Fibroblast of villous mesenchyme (primary cell): ENCODE data around the gene RASA3. TPM values are rescaled to one million over a fixed set of nuclear protein-coding genes. Genes with fewer than 3 reads are reported as not detected.

Source experiments
- DNase-seq: peaks from one replicate; pipeline ENCODE4 v3.0.0-alpha.2; 2010; ENCODE audit warnings: low read depth
- H3K4me3 ChIP-seq: 2 replicates; pipeline ENCODE4 v1.5.1; 2011; ENCODE audit warnings: low read depth, mild to moderate bottlenecking, low read length
- CTCF ChIP-seq: IDR thresholded peaks from 2 replicates; pipeline ENCODE4 v1.5.1; 2012; ENCODE audit warnings: low read depth, mild to moderate bottlenecking, low read length; ENCODE audit not compliant: insufficient read depth
- total RNA-seq: library from RNA; depleted of rRNA; stranded (reverse); fragments of >200 nt; gene quantifications from 2 replicates; pipeline ENCODE4 v1.2.3, GENCODE V29; 2012

RASA3 gene
- total RNA-seq, 1 donor = 34.1 TPM

DNA sequence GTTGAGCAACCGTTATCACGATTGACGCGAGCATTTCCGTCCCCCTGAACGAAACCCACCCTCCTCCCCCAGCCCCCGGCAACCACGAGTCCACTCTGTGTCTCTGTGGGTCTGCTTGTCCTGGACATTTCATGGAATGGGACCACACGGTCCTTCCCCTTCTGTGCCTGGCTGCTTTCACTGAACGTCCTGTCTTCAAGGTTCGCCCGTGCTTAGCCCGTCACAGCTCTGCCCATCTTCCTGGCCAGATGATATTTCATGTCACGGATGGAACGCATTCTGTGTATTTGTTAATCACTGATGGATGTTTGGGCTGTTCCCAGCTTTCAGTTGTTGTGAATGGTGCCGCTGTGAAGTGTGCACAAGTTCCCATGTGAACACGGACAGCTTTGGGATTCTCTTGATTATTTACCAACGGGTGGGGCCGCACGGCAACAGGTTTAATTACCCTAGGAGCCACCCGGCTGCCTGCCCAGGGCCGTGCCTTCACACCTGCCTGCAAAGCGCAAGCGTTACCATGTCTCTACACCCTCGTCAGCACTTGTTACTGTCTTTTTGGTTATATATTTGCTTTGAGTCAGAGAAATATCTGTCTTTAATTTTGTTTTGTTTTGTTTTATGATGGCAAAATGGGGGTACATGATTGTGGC, 42.5 kb downstream of the RASA3 start:
- no peak for DNase-seq
- no peak overlapping the region for H3K4me3 ChIP-seq
- TF ChIP-seq CTCF = no peak

DNA sequence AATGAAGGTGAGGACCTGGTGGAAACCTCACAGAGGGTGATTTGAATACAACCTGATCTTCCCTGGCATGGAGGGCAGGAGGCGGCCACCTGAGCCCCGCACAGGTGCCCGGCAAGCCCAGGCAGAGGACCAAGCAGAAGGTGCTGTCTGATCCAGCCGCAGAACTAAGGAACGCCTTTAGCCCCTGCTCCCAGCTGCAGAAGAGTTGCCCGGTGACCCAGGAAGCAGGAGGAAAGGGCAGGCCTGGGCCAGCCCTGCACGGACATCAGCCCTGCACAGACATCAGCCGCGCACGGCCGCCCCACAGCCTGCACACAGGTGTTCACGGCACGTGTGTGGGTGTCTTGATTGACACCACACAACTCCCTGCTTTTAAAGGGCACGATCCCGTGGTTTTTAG, 43.1 kb downstream of the RASA3 start:
- no peak overlapping the region for H3K4me3 ChIP-seq
- no peak for TF ChIP-seq CTCF
- no peak for DNase-seq

GRCh38 chr13:114088863-114089262, 43.6 kb downstream of the RASA3 start:
- no peak overlapping the region for H3K4me3 ChIP-seq
- DNase-seq = no peak
- TF ChIP-seq CTCF = no peak

GRCh38 chr13:114088234-114088633, 44.2 kb downstream of the RASA3 start:
- DNase-seq = no peak
- no peak overlapping the region for H3K4me3 ChIP-seq
- no peak for TF ChIP-seq CTCF

DNA sequence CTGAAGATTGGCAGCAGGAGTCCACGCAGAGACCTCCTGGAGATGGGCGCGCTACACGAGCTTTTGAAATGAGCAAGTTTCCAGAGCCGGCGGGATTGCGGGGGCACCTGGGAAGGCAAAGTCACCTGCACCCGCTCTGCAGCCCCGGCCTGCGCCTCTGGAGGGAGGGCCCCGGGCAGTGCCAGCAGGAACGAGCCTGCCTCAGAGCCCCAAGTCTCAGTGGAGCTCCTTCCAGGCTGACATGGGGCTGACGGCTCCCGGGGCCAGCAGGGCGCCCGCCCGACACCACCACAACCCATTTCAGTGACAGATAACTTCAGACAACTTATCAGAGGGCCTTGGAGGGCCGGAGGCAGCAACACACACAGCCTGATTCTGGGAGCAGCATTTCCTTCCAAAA, 45.0 kb downstream of the RASA3 start:
- no peak overlapping the region for H3K4me3 ChIP-seq
- no peak for DNase-seq
- TF ChIP-seq CTCF = no peak

GRCh38 chr13:114082849-114083645, 49.4 kb downstream of the RASA3 start:
- TF ChIP-seq CTCF = no peak
- no peak overlapping the region for H3K4me3 ChIP-seq
- no peak for DNase-seq
